HepG2 (cell line): ENCODE results near the gene MED25. TPM values are rescaled to one million over a fixed set of nuclear protein-coding genes. Genes with fewer than 3 reads are reported as not detected.

Source experiments
- ATM ChIP-seq: fragments of 450-650 bp; IDR thresholded peaks from 2 replicates; pipeline ENCODE4 v1.7.1; 2017; ENCODE audit warnings: mild to moderate bottlenecking, borderline replicate concordance
- BCL6 ChIP-seq: IDR thresholded peaks from 2 replicates; pipeline ENCODE4 v1.6.1; 2016; ENCODE audit warnings: missing genetic modification reagents, missing compliant biosample characterization
- BRD4 ChIP-seq: sonication (generic); formaldehyde crosslinking; IDR thresholded peaks from 2 replicates; pipeline ENCODE4 v1.4.0; 2020; ENCODE audit warnings: missing genetic modification reagents
- DRAP1 ChIP-seq: IDR thresholded peaks from 2 replicates; pipeline ENCODE4 v1.6.1; 2016; ENCODE audit warnings: missing genetic modification reagents, missing compliant biosample characterization
- HDAC6 ChIP-seq: fragments of 200-600 bp; sonication (generic); IDR thresholded peaks from 2 replicates; pipeline ENCODE4 v1.7.0; 2017; ENCODE audit warnings: mild to moderate bottlenecking, antibody characterized with exemption, low read length, low read depth
- JUND ChIP-seq: sonication (generic); formaldehyde crosslinking; IDR thresholded peaks from 2 replicates; pipeline ENCODE4 v1.8.0; 2022; ENCODE audit warnings: mild to moderate bottlenecking, missing genetic modification reagents
- POGK ChIP-seq: sonication (generic); formaldehyde crosslinking; conservative IDR thresholded peaks from 2 replicates; pipeline ENCODE4 v1.8.0; 2022; ENCODE audit warnings: mild to moderate bottlenecking, moderate library complexity, missing genetic modification reagents
- PRDM10 ChIP-seq: sonication (generic); formaldehyde crosslinking; IDR thresholded peaks from 2 replicates; pipeline ENCODE4 v1.4.0; 2020; ENCODE audit warnings: low read depth, missing genetic modification reagents
- SRSF4 ChIP-seq: fragments of 200-400 bp; formaldehyde crosslinking; IDR thresholded peaks from one replicate; pipeline ENCODE4 v1.6.1; 2018; ENCODE audit warnings: mild to moderate bottlenecking, low read depth, low read length, moderate library complexity; ENCODE audit not compliant: poor library complexity, severe bottlenecking
- TBP ChIP-seq: sonication (generic); formaldehyde crosslinking; IDR thresholded peaks from 2 replicates; pipeline ENCODE4 v1.5.0; 2020; ENCODE audit warnings: missing genetic modification reagents
- TRIM22 ChIP-seq: fragments of 450-650 bp; IDR thresholded peaks from 2 replicates; pipeline ENCODE4 v1.6.1; 2017
- ZFX ChIP-seq: sonication (generic); formaldehyde crosslinking; IDR thresholded peaks from 2 replicates; pipeline ENCODE4 v1.4.0; 2020; ENCODE audit warnings: mild to moderate bottlenecking, low read depth, missing genetic modification reagents, moderate library complexity
- ZNF142 ChIP-seq: sonication (generic); formaldehyde crosslinking; IDR thresholded peaks from 2 replicates; pipeline ENCODE4 v1.4.0; 2020; ENCODE audit warnings: missing genetic modification reagents
- ZNF460 ChIP-seq: sonication (generic); formaldehyde crosslinking; IDR thresholded peaks from 2 replicates; pipeline ENCODE4 v1.5.1; 2020; ENCODE audit warnings: missing genetic modification reagents, mild to moderate bottlenecking, borderline replicate concordance
- ZNF619 ChIP-seq: sonication (generic); formaldehyde crosslinking; IDR thresholded peaks from 2 replicates; pipeline ENCODE4 v1.4.0; 2020; ENCODE audit warnings: mild to moderate bottlenecking, missing genetic modification reagents
- ZNF891 ChIP-seq: sonication (generic); formaldehyde crosslinking; IDR thresholded peaks from 2 replicates; pipeline ENCODE4 v1.5.0; 2020; ENCODE audit warnings: mild to moderate bottlenecking, missing genetic modification reagents
- polyA plus RNA-seq, 8 experiments: library from polyadenylated mRNA; depleted of rRNA in 3 of 8; stranded (reverse) in 7 of 8; unstranded in 1 of 8; fragments of >200 nt; fragmentation: Illumina TruSeq in 4 of 8; extraction: Trizol in 4 of 8; gene quantifications; 2 replicates each; pipeline versions ENCODE4 v1.2.1 to v1.2.3, GENCODE V29; 2011 to 2016; ENCODE audit warnings: low read depth in 4 of 8, missing spikeins in 1 of 8, mixed read lengths in 1 of 8; ENCODE audit not compliant: insufficient read depth in 1 of 8
- total RNA-seq, 5 experiments: library from RNA; depleted of rRNA; stranded (reverse); fragments of >200 nt; fragmentation: Illumina TruSeq; extraction: Trizol; gene quantifications; 2 replicates each; pipeline ENCODE4 v1.2.3, GENCODE V29; 2016; ENCODE audit warnings: low read depth in 1 of 5

MED25 gene
- total and polyA plus RNA-seq, 2 of the 13 experiments (the other 11 are each of a cell fraction or from before 2014, with no cell fraction given), result 11.1 to 15.1 TPM

- TF ChIP-seq HDAC6 (no peak), ZNF891 (CRISPR knock-in tag) (peak; percentile 32; the same call in 1 of the 2 replicates), ATM (no peak), POGK (CRISPR knock-in tag) (no peak), TBP (CRISPR knock-in tag) (no peak), JUND (CRISPR knock-in tag) (peak; percentile 10; the same call in 1 of the 2 replicates), BCL6 (CRISPR knock-in tag) (0 out of 2 replicates have a peak, but pooled peaks have one; percentile 7), BRD4 (peak; percentile 74), PRDM10 (CRISPR knock-in tag) (peak; percentile 97), ZFX (CRISPR knock-in tag) (no peak), ZNF460 (CRISPR knock-in tag) (no peak), TRIM22 (no peak), ZNF142 (0 out of 2 replicates have a peak, but pooled peaks have one; percentile 34), DRAP1 (no peak; the same call in none of the 2 replicates), SRSF4 (no peak), ZNF619 (no peak)
Measured at GRCh38 chr19:49876422-49877019, 58.4 kb downstream of the MED25 start (continued).
